ENCODE data around the gene LPP. TPM values are rescaled to one million over a fixed set of nuclear protein-coding genes. Genes with fewer than 3 reads are reported as not detected.
A peak's percentile ranks its signal among the peaks of the same experiment; 100 is the strongest.

The LPP gene
- total and polyA plus RNA-seq, 8 donors = 4.9 to 84.4 (median 45.9) TPM

DNA sequence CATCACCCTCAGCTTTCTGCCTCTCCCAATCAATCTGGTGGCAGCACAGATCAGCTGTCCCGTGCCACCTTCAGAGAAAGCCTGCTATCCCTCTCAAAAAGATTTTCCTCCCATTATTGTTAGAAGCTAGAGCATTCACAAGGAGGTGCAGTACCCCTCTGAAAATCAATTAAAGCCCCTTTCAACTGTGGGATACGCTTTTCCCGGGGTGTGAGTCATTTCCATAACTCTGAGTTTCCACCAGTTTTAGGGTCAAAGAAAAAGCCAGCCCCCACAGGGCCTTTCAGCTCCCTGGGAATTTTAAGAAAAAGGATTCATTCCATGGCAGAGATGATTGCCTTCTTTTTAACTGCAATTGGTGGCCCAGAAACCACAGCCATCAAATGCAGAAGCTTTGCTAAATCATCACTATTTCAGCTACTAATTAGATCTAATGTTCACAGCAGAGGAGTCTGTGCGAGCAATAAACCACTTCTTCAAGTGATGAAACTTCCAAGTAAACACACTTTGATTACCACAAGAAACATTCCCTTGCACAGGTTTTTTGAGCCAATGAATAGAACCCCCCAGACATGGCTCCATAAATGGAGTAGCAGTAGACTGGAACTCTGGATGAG lies 747.8 kb downstream of the LPP start:
- Histone ChIP-seq H3K4me3 (no peak overlapping the region), H3K4me1 (no peaks in the 10 kb centered on the region), H3K27ac (no peak overlapping the region), H3K36me3 (no peaks in the 10 kb centered on the region), H3K9me3 (no peaks in the 10 kb centered on the region), H3K27me3 (no peaks in the 10 kb centered on the region)
- ATAC-seq (no peak), DNase-seq (no peak), FAIRE-seq (no peak)
- TF ChIP-seq, protein P1, sequence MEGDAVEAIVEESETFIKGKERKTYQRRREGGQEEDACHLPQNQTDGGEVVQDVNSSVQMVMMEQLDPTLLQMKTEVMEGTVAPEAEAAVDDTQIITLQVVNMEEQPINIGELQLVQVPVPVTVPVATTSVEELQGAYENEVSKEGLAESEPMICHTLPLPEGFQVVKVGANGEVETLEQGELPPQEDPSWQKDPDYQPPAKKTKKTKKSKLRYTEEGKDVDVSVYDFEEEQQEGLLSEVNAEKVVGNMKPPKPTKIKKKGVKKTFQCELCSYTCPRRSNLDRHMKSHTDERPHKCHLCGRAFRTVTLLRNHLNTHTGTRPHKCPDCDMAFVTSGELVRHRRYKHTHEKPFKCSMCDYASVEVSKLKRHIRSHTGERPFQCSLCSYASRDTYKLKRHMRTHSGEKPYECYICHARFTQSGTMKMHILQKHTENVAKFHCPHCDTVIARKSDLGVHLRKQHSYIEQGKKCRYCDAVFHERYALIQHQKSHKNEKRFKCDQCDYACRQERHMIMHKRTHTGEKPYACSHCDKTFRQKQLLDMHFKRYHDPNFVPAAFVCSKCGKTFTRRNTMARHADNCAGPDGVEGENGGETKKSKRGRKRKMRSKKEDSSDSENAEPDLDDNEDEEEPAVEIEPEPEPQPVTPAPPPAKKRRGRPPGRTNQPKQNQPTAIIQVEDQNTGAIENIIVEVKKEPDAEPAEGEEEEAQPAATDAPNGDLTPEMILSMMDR (IDR thresholded peaks at IDR 0.05) = no peak
- intact Hi-C loops (cut with DNase I) = no loop called here
- 89 to 92% methylated on average over 4 of the region's 4 CpGs for WGBS, 2 donors

DNA sequence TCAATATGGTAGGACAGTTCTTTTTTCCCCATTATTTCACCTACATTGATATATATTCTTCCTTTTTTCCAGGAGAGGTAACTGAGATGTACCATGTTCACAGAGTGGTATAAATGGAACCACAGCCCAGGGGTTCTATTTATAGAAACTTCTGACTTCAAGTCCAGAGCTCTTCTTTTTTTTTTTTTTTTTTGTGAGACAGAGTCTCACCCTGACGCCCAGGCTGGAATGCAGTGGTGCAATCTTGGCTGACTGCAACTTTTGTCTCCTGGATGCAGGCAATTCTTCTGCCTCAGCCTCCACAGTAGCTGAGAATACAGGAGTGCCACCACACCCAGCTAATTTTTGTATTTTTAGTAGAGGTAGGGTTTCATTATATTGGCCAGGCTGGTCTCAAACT lies 750.7 kb downstream of the LPP start:
- Histone ChIP-seq H3K4me1 (no peaks in the 10 kb centered on the region), H3K27ac (no peak overlapping the region), H3K36me3 (no peaks in the 10 kb centered on the region), H3K9me3 (no peaks in the 10 kb centered on the region), H3K27me3 (no peaks in the 10 kb centered on the region), H3K4me3 (no peak overlapping the region)
- intact Hi-C loops (cut with DNase I) = no loop called here
- 67 to 80% methylated on average over 1 of the region's 1 CpG for WGBS, 2 donors
- ATAC-seq (no peak), DNase-seq (no peak), FAIRE-seq (no peak)
- TF ChIP-seq, protein P1 (IDR thresholded peaks at IDR 0.05) = no peak

- TF ChIP-seq, protein P1 (IDR thresholded peaks at IDR 0.05) = no peak
- Histone ChIP-seq H3K9me3 (no peaks in the 10 kb centered on the region), H3K4me1 (no peaks in the 10 kb centered on the region), H3K27ac (no peak overlapping the region), H3K27me3 (no peaks in the 10 kb centered on the region), H3K36me3 (no peaks in the 10 kb centered on the region), H3K4me3 (no peak overlapping the region)
- DNase-seq = no peak
- WGBS, 2 donors = 93% methylated on average over 2 of the region's 2 CpGs
- intact Hi-C loops (cut with DNase I) = no loop called here
- no peak for FAIRE-seq
- peak in 2 of 4 donors; percentile 51 to 61 for ATAC-seq
Observed at GRCh38 chr3:188905547-188905946, 751.6 kb downstream of the LPP start.

DNA sequence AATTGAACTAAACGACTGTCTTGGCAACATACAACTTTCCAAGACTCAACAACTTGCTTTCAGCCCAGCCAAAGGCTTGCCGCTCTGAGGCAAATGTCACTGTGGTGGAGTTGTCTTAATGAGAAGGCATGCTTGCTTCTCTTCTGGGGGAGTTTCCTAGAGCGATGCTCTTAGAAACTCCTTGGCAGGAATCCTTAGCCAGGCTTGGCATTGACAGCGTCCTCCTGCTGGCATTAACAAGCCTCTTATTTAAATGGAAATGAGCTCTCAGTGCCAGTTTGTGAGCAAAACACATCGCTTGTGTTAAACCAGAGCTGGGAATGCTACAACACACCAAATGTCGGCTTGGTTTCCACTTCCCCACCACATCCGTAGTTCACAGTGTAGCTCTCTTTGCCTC lies 752.3 kb downstream of the LPP start:
- Histone ChIP-seq H3K27ac (no peak overlapping the region), H3K36me3 (no peaks in the 10 kb centered on the region), H3K4me3 (no peak overlapping the region), H3K27me3 (no peaks in the 10 kb centered on the region), H3K9me3 (no peaks in the 10 kb centered on the region), H3K4me1 (no peaks in the 10 kb centered on the region)
- FAIRE-seq = no peak
- DNase-seq = no peak
- intact Hi-C loops (cut with DNase I) = no loop called here
- 89 to 93% methylated on average over 7 of the region's 7 CpGs for WGBS, 2 donors
- TF ChIP-seq, protein P1 (IDR thresholded peaks at IDR 0.05) = no peak
- ATAC-seq = no peak

GRCh38 chr3:188908002-188908850 lies 754.3 kb downstream of the LPP start:
- Histone ChIP-seq H3K4me1 (no peaks in the 10 kb centered on the region), H3K27me3 (no peaks in the 10 kb centered on the region), H3K9me3 (no peaks in the 10 kb centered on the region), H3K36me3 (no peaks in the 10 kb centered on the region), H3K27ac (no peak overlapping the region), H3K4me3 (no peak overlapping the region)
- no peak for DNase-seq
- ATAC-seq = no peak
- no peak for FAIRE-seq
- intact Hi-C loops (cut with DNase I) = no loop called here
- 72 to 79% methylated on average over 5 of the region's 5 CpGs for WGBS, 2 donors
- TF ChIP-seq, protein P1 (IDR thresholded peaks at IDR 0.05) = no peak
